ENCODE data around the gene GLCCI1. TPM values are rescaled to one million over a fixed set of nuclear protein-coding genes. Genes with fewer than 3 reads are reported as not detected.

GLCCI1 gene
- total and polyA plus RNA-seq, 10 of the 15 experiments (the other 5 are each of a cell fraction or from before 2014, with no cell fraction given): 12.6 to 92.0 (median 27.6) TPM

DNA sequence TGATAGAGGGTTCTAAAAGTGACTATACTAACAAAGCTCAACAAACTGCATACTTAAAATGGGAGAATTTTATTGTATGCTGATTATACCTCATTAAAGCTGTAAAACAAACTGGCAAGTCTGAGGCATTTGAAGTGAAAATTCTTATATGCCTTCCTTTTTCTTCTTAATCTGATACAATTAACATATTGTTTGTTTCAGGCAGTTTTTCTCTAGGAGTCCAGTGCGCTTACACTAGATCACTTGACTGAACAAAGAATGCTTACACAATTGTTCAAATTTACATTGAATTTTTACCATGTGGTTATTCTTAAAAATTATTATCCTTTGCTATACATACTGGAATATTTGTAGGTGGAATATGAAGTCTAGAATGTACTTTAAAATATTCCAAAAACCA, 89.0 kb downstream of the GLCCI1 start:
- POLR2A ChIA-PET: no interaction called here
- Histone ChIP-seq H3K9ac (ENCODE audit: control insufficient read depth, insufficient read depth, low read length) (no peak overlapping the region), H3K79me2 (ENCODE audit: control insufficient read depth, insufficient read depth, low read length) (no peaks in the 10 kb centered on the region; the same call in 1 of the 2 replicates), H2AFZ (ENCODE audit: control insufficient read depth, low read depth, low read length) (no peak overlapping the region), H4K20me1 (ENCODE audit: control insufficient read depth, insufficient read depth) (no peaks in the 10 kb centered on the region), H3K36me3 (ENCODE audit: control insufficient read depth in 2 of 2, insufficient read depth in 2 of 2, low read length in 1 of 2) (peaks cover 4 to 33% of the 10 kb centered on the region in 2 experiments), H3K4me3 (no peak overlapping the region), H3K27ac (ENCODE audit: control insufficient read depth, insufficient read depth) (no peak overlapping the region), H3K9me3 (replicated peaks; ENCODE audit: control insufficient read depth, insufficient read depth, low read length) (peaks cover 2% of the 10 kb centered on the region; the same call in 2 of the 3 replicates), H3K4me2 (ENCODE audit: control insufficient read depth, insufficient read depth) (no peak overlapping the region), H3K4me1 (ENCODE audit: control insufficient read depth, insufficient read depth, low read length) (no peaks in the 10 kb centered on the region), H3K27me3 (replicated peaks in 1 of 2; ENCODE audit: control insufficient read depth in 2 of 2, insufficient read depth in 2 of 2, low read length in 1 of 2) (no peaks in the 10 kb centered on the region)
- BruUV-seq (replicated peaks): no TSS peak
- ATAC-seq (no peak), DNase-seq (ENCODE audit: low read depth, low spot score) (no peak), FAIRE-seq (no peak)
- RAD21 ChIA-PET (ENCODE audit: unreplicated experiment): interaction anchor here (2.0 kb wide), 1 partner anchor 68 kb away, joined by 4 read pairs; no protein-coding TSS in a partner anchor
- intact Hi-C loops (cut with micrococcal nuclease; ENCODE audit: unreplicated experiment): no loop called here
- in situ Hi-C loops (cut with MboI): no loop called here
- SMC1A ChIA-PET (ENCODE audit: uncharacterized antibody, unreplicated experiment): no interaction called here
- WGBS (ENCODE audit: insufficient coverage, insufficient replicate concordance, low lambda C conversion rate, missing lambda C conversion rate): 100% methylated on average over 1 of the region's 1 CpG
- CTCF ChIA-PET: interaction anchor here (0.6 kb wide), 1 partner anchor 190 kb away, joined by 3 read pairs; no protein-coding TSS in a partner anchor
- TF ChIP-seq HDAC2 (IDR thresholded peaks at IDR 0.05): no peak
- no peak for TF ChIP-seq SUPT20H (IDR thresholded peaks at IDR 0.05; ENCODE audit: borderline replicate concordance, control insufficient read depth, low read depth, low read length)
- TF ChIP-seq SPI1 (IDR thresholded peaks at IDR 0.05; ENCODE audit: borderline replicate concordance, insufficient read depth, low read depth, low read length): no peak
- TF ChIP-seq, protein P1, sequence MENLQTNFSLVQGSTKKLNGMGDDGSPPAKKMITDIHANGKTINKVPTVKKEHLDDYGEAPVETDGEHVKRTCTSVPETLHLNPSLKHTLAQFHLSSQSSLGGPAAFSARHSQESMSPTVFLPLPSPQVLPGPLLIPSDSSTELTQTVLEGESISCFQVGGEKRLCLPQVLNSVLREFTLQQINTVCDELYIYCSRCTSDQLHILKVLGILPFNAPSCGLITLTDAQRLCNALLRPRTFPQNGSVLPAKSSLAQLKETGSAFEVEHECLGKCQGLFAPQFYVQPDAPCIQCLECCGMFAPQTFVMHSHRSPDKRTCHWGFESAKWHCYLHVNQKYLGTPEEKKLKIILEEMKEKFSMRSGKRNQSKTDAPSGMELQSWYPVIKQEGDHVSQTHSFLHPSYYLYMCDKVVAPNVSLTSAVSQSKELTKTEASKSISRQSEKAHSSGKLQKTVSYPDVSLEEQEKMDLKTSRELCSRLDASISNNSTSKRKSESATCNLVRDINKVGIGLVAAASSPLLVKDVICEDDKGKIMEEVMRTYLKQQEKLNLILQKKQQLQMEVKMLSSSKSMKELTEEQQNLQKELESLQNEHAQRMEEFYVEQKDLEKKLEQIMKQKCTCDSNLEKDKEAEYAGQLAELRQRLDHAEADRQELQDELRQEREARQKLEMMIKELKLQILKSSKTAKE (IDR thresholded peaks at IDR 0.05; ENCODE audit: low read depth, poor library complexity, severe bottlenecking): no peak
- no peak for TF ChIP-seq CREB1 (IDR thresholded peaks at IDR 0.05; ENCODE audit: low read depth)
- TF ChIP-seq ATF7 (IDR thresholded peaks at IDR 0.05; ENCODE audit: low read depth): no peak
- no peak for TF ChIP-seq ZNF622 (IDR thresholded peaks at IDR 0.05)
- TF ChIP-seq, protein P2, sequence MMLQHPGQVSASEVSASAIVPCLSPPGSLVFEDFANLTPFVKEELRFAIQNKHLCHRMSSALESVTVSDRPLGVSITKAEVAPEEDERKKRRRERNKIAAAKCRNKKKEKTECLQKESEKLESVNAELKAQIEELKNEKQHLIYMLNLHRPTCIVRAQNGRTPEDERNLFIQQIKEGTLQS (IDR thresholded peaks at IDR 0.05; ENCODE audit: borderline replicate concordance, extremely low read depth, low read depth, low read length): no peak
- TF ChIP-seq IKZF1 (conservative IDR thresholded peaks at IDR 0.05): no peak
- no peak for TF ChIP-seq JUND (IDR thresholded peaks at IDR 0.05; ENCODE audit: low read depth, low read length)
- no peak for TF ChIP-seq MEF2A (IDR thresholded peaks at IDR 0.05; ENCODE audit: insufficient read depth, low read depth, low read length)
- no peak for TF ChIP-seq FOS (IDR thresholded peaks at IDR 0.05; ENCODE audit: borderline replicate concordance, extremely low read depth, insufficient read length)
- TF ChIP-seq MTA2 (IDR thresholded peaks at IDR 0.05; ENCODE audit: low read depth): no peak
- TF ChIP-seq EED (IDR thresholded peaks at IDR 0.05; ENCODE audit: low read depth): no peak
- no peak for TF ChIP-seq STAT3 (IDR thresholded peaks at IDR 0.05; ENCODE audit: low read depth, low read length)
- no peak for TF ChIP-seq EGR1 (IDR thresholded peaks at IDR 0.05; ENCODE audit: borderline replicate concordance in 1 of 2, low read depth in 2 of 2, low read length in 2 of 2)
- TF ChIP-seq, protein P3, sequence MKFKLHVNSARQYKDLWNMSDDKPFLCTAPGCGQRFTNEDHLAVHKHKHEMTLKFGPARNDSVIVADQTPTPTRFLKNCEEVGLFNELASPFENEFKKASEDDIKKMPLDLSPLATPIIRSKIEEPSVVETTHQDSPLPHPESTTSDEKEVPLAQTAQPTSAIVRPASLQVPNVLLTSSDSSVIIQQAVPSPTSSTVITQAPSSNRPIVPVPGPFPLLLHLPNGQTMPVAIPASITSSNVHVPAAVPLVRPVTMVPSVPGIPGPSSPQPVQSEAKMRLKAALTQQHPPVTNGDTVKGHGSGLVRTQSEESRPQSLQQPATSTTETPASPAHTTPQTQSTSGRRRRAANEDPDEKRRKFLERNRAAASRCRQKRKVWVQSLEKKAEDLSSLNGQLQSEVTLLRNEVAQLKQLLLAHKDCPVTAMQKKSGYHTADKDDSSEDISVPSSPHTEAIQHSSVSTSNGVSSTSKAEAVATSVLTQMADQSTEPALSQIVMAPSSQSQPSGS (IDR thresholded peaks at IDR 0.05; ENCODE audit: low read length): no peak
